ENCODE data around the gene SHKBP1.
"Not testable (repeated sequence)": the region's sequence is repeated elsewhere in the genome, so short reads cannot be mapped to it uniquely, and the experiment has no call there.

SHKBP1 gene

GRCh38 chr19:40585982-40586422 lies 9.3 kb downstream of the SHKBP1 start:
- no peak for DNase-seq (ENCODE audit: low read depth)

GRCh38 chr19:40586611-40587010 lies 9.9 kb downstream of the SHKBP1 start:
- DNase-seq (ENCODE audit: low read depth) = no peak

DNA sequence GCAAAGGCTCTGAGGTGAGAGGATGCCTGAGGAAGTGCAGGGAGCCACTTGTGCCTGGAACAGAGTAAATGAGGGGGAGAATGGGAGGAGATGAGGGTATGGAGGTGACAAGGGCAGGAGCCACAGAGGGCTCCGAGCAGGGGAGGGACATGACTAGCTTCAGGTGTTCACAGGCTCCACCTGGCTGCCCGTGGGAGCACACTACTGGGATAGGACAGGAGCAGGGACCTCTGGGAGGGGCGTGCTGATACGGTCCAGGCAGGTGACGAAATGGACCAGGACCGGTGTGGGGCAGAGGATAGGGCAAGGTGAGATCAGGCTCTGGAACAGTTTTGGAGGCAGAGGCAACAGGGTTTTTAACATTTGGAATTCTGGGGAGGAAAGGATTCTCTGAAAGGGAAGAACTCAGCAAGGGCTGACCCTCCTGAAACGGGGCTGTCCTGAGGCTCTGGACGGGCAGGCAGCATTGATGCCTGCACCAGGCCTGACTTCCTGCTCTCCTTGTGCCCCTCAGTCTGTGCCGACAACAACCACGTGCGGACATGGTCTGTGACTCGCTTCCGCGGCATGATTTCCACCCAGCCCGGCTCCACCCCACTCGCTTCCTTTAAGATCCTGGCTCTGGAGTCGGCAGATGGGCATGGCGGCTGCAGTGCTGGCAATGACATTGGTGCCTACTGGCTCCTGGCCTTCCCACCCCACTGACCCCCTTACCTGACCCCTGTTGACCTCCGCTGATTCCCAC lies 11.6 kb downstream of the SHKBP1 start:
- DNase-seq (ENCODE audit: low read depth) = no peak

- no peak for DNase-seq (ENCODE audit: low read depth)
These were observed 12.4 kb downstream of the SHKBP1 start for GRCh38 chr19:40588926-40589569.

DNA sequence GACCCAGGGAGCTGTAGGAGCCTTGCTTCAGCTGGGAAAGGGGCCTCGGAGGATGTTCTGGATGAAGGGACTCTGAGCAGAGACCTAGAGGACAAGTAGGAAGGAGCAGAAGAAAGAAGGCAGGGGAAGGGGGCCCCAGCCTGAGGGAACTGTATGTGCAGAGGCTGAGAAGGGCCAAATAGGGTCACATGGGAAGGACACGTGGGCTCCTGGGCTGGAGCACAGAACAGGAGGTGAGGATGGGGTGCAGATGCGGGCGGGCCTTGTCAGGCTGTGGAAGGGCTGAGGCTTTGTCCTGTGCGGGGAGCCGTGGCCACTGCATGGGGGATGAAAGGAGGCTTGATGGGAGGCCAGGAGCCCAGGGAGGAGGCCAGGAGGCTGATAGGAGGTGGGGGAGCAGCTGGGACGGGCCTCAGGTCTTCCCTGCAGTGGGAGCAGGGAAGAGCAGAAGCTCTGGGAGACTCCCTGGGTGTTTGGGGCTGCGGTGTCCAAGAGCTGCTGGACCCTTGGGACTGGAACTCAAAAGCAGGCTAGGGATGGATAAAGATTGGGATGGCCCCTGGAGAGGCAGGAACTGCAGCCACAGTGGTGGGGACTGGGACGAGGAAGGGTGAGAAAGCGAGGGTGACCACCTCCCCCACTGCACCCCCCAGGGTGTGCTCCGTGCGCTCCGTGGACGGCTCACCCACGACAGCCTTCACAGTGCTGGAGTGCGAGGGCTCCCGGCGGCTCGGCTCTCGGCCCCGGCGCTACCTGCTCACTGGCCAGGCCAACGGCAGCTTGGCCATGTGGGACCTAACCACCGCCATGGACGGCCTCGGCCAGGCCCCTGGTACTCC lies 13.1 kb downstream of the SHKBP1 start:
- no peak for DNase-seq (ENCODE audit: low read depth)

DNA sequence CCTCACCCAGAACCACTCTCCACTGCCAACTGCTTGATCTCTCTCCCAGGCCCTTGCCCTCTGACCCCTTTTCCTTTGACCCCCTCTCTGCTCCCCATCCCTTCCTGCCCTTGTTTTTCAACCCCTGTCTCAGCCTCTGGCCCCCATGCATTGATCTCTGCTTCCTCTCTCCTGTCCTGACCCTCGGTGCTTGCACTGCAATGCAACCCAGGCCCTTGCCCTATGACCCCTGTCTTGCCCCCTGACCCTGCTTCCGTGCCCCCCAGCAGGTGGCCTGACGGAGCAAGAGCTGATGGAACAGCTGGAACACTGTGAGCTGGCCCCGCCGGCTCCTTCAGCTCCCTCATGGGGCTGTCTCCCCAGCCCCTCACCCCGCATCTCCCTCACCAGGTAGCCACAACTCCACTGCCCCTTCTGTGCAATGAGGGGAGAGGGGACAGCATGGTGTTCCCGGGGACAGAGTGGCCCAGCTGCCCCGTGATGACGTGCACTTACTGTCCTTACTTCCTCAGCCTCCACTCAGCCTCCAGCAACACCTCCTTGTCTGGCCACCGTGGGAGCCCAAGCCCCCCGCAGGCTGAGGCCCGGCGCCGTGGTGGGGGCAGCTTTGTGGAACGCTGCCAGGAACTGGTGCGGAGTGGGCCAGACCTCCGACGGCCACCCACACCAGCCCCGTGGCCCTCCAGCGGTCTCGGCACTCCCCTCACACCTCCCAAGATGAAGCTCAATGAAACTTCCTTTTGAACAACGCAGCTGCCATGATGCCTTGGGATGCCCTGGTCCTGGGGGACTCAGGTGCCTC lies 14.0 kb downstream of the SHKBP1 start:
- DNase-seq (ENCODE audit: low read depth) = no peak

DNA sequence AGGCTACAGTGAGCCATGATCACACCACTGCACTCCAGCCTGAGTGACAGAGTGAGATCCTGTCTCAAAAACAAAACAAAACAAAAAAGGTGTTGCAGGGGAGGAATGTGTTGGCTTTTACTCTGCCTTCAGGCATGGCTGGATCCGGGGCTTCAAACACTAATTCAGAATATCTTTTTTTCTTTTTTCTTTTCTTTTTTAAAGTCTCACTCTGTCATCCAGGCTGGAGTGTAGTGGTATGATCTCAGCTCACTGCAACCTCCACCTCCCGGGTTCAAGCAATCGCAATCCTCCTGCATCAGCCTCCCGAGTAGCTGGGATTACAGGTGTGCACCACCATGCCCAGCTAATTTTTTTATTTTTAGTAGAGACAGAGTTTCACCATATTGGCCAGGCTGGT lies 15.1 kb downstream of the SHKBP1 start:
- DNase-seq (ENCODE audit: low read depth) = not testable (repeated sequence)

- no peak for DNase-seq (ENCODE audit: low read depth)
These were observed 15.5 kb downstream of the SHKBP1 start for GRCh38 chr19:40592170-40592569.

DNA sequence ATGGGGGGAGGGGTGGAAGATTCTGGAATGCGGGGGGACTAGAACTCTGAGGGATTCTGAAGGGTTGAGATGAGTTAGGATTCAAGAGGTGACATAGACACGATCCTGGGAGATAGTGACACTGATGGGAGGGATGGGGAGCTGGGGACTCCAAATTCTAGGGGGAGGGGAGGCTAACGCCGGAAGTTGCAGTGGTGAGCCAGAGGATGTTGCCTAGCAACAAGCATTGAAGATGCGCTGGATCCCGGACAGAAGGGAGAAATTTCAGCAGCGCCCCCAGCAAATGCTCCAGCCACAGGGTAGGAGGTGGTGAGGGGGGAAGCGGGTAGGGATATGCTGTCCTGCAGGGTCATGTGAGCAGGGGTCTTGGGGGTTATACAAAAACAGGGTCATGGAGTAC lies 17.6 kb downstream of the SHKBP1 start:
- no peak for DNase-seq (ENCODE audit: low read depth)

GRCh38 chr19:40594657-40595091 lies 18.0 kb downstream of the SHKBP1 start:
- no peak for DNase-seq (ENCODE audit: low read depth)

GRCh38 chr19:40596608-40597328 lies 20.1 kb downstream of the SHKBP1 start:
- DNase-seq (ENCODE audit: low read depth) = no peak

DNA sequence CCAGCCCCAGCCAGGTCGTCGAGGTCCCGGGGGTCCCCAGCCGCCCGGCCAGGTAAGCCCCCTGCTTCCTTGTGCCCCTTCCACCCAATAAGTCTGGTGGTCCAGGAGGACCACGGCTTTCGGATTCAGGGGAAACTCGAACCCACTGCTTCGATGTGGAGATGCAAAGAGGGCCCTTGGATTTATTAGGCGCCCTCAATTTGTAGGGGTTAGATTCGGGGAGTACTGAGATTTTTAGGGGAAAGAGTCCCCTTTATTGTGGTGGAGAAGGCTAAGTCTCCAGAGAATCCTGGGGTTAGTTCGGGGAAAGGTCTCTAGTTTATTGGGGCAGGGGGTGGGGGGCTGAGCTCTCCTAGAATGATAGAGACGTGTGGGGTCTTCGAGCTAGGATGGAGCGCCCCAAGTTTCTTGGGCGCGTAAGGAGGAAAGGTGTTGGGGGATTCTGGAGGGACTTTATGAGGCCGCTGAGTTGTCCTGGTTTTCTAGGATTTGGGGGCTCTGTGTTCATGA lies 20.7 kb downstream of the SHKBP1 start:
- no peak for DNase-seq (ENCODE audit: low read depth)

DNA sequence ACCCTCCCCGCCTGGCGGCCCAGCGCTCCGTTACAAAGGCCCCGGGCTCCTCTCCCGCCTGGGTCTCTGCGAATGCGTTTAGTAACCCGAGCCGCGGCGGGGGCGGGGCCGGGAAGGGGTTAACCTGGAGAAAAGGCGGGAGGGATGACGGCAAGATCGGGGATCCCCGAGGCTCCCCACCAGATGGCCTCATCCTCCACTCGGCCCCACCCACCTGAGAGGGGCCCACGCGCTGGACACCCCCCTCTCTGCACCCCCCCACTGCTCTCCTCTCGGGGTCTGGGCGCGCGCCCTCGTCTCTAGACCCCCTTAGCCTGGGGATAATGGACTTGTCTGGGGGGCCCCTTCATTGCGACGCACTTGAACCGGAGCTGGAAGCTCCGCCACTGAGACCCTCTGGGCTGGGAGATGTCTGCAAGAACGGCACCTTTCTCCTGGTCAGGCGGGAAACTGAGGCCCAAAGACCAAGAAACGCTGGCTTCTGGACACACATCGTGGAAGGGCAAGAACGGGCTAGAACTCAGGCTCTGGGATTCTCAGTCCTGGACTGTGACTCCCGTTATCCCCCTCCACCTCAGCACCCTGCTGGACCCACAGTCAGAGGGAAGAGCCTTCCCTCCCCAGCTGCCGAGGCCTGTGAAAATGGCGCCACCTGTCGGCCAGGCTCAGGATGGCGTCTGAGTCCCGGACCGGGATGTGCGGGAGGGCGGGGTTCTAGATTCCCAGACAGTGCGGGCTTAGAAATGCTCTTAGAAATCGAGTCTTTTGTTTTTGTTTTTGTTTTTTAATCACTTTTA lies 21.6 kb downstream of the SHKBP1 start:
- peak; percentile 72 for DNase-seq (ENCODE audit: low read depth)

- DNase-seq (ENCODE audit: low read depth) = no peak
These were observed 22.2 kb downstream of the SHKBP1 start for GRCh38 chr19:40598918-40599307.

GRCh38 chr19:40599331-40599901 lies 22.7 kb downstream of the SHKBP1 start:
- no peak for DNase-seq (ENCODE audit: low read depth)

DNA sequence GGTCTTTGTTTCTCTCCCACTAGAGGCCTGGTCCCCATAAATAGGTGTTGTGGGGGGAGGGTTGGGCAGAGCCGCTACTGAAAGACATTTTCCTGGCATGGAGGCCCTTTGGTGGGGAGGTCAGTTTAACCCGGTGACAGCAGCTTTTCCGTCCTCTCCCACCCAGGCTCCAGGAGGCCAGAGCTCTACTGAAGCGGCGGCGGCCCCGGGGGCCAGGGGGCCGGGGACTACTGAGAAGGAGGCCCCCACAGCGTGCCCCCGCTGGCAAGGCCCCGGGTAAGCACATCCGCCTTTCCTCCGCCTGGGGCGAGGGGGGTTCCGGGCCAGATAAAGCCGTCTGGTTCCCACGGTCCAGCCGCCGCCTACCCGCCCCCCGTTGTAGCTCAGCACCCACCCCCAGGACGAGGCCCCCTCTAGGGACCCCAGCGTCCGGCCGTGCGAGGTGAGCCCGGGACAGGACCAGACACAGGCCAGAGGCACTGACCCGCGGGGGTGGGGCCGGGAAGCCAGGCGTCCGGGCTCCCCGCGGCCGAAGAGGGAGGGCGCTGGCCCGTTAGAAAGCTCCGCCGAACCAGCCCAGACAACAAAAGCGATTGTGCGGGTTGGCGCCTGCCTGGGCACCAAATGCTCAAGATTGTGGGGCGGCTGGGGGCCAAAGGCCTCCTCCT lies 23.4 kb downstream of the SHKBP1 start:
- DNase-seq (ENCODE audit: low read depth) = no peak

- no peak for DNase-seq (ENCODE audit: low read depth)
These were observed 24.0 kb downstream of the SHKBP1 start for GRCh38 chr19:40600570-40601133.

DNA sequence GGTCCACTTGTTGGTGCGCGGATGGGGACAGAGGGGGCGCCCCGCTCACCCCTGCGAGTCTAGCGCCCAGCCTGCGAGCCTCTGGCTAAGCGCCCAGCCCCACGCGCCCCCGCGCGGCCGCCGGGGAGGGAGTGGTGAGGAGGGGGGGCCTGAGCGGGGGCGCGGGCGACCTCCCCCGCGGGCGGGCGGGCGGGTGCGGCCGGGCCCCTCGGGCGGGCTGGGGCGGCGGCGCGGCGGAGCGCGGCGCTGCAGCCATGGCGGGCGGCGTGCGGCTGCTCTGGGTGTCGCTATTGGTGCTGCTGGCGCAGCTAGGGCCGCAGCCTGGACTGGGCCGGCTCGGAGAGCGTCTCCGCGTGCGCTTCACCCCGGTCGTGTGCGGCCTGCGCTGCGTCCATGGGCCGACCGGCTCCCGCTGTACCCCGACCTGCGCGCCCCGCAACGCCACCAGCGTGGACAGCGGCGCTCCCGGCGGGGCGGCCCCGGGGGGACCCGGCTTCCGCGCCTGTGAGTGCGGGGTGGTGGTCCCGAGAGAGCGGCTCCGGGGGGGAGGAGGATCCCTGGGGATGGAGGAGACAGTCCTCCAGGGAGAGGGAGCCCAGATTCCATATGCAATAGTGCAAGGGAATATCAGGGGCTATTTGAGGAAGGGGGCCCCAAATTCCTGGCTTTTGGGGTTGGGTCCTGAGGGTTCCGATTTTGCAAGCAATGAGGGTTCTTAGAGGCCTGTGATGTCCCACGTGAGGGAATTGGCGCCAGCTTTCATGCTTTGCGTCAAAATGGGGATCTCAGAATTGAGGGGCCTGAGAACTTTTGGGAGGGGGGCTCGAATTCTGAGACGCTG lies 24.7 kb downstream of the SHKBP1 start, which contains the start of gene LTBP4:
Gene LTBP4, plus strand, starts transcription at position 236 of the 841 bp plus-strand sequence. Its CDS starts 19 bp downstream, at position 255.
- no peak for DNase-seq (ENCODE audit: low read depth)
